ENCODE data around the gene ARID1B.

The ARID1B gene

DNA sequence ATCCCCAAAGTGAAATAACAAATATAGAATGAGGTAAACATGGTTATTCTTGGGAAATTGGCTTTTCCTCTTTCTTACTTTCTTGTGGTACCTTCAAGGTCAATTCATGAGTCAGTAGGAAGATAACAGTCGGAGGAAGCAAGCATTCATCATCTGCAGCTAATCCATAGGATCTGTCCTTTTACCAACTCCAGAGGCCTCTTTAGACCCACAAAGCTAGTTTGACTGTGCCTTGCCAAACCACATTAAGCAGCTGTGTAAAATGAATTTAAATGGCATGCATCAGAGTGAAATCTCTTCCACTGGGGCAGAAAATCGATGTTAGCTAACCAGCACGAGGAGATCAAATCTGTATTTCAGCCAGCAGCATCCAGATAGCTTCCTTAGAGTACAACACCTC is 374.8 kb downstream of the ARID1B start:
- H3K27me3 ChIP-seq (replicated peaks), result no peaks in the 10 kb centered on the region
- H3K27ac ChIP-seq, result peak overlapping the region; percentile 98
- H3K4me3 ChIP-seq (ENCODE audit: low read depth, low read length), result no peak overlapping the region
- in situ Hi-C loops (cut with HindIII; ENCODE audit: low pct_ligation_motif_present, low sequenced_read_pairs), result no loop called here
- DNase-seq, result peak; percentile 87
- TF ChIP-seq, protein P1, sequence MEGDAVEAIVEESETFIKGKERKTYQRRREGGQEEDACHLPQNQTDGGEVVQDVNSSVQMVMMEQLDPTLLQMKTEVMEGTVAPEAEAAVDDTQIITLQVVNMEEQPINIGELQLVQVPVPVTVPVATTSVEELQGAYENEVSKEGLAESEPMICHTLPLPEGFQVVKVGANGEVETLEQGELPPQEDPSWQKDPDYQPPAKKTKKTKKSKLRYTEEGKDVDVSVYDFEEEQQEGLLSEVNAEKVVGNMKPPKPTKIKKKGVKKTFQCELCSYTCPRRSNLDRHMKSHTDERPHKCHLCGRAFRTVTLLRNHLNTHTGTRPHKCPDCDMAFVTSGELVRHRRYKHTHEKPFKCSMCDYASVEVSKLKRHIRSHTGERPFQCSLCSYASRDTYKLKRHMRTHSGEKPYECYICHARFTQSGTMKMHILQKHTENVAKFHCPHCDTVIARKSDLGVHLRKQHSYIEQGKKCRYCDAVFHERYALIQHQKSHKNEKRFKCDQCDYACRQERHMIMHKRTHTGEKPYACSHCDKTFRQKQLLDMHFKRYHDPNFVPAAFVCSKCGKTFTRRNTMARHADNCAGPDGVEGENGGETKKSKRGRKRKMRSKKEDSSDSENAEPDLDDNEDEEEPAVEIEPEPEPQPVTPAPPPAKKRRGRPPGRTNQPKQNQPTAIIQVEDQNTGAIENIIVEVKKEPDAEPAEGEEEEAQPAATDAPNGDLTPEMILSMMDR (IDR thresholded peaks at IDR 0.05; ENCODE audit: low read depth, low read length, missing control alignments), result no peak
- H3K36me3 ChIP-seq (replicated peaks), result no peaks in the 10 kb centered on the region

DNA sequence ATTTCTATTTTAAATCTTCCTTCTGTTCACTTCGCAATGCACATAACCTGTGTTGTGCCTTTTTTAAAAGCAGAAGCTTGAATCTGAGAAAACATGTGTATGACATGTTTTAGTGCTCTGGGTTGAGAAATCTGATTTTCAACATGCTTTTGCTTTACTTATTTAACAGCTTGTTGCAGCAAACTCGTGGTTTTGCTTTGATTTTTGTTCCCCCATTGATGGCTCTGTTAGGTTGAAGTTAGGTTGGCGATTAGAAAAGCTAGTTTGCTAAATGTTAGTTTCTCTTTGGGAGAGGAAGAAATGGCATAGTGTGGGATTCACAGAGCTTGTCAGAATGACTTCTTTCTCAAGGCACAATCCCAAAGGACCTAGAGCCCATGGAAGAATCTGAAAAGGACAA is 375.4 kb downstream of the ARID1B start:
- in situ Hi-C loops (cut with HindIII; ENCODE audit: low pct_ligation_motif_present, low sequenced_read_pairs), result no loop called here
- TF ChIP-seq, protein P1 (IDR thresholded peaks at IDR 0.05; ENCODE audit: low read depth, low read length, missing control alignments), result no peak
- no peak for DNase-seq
- Histone ChIP-seq H3K27ac (peak overlapping the region; percentile 98), H3K36me3 (replicated peaks) (no peaks in the 10 kb centered on the region), H3K4me3 (ENCODE audit: low read depth, low read length) (no peak overlapping the region), H3K27me3 (replicated peaks) (no peaks in the 10 kb centered on the region)

DNA sequence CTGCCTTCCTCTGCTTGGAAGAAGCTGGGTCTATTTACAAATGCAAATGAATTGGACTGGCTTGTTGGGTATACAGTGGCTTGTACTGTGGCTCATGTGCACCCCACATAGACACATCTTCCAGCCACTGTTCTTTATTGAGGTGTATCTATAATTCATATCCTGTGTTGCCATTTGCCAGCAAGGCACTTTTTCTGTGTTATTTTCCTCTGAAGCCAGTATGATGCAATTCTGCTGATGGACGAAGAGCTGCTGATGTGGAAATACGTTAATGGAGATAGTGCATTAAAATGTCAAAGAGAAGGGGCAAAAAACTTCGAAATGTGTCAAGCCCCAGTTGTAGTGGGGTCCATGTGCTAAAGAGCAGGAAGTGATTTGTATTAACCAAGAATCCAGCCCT is 378.6 kb downstream of the ARID1B start:
- TF ChIP-seq, protein P1 (IDR thresholded peaks at IDR 0.05; ENCODE audit: low read depth, low read length, missing control alignments), result no peak
- Histone ChIP-seq H3K27me3 (replicated peaks) (no peaks in the 10 kb centered on the region), H3K4me3 (ENCODE audit: low read depth, low read length) (no peak overlapping the region), H3K36me3 (replicated peaks) (no peaks in the 10 kb centered on the region), H3K27ac (no peak overlapping the region)
- in situ Hi-C loops (cut with HindIII; ENCODE audit: low pct_ligation_motif_present, low sequenced_read_pairs), result no loop called here
- DNase-seq, result no peak

DNA sequence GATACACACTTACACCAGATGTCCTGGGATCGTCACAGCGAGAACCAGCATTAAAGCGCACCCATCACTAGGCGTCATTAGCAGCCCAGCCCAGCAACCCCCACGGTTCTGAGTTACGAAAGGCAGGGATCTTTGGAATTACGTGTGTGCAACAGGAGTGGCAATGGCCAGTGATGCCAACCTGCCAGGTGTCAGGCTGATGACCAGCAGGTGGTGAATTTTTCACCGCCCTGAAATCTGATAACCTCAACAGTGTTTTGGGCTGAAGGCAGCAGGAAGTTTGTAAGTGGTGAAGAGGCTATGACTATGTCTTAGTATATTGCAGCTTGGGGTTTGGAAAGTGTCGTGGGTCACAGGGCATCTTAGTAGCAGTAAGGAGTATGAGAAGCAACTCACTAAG is 380.1 kb downstream of the ARID1B start:
- Histone ChIP-seq H3K4me3 (ENCODE audit: low read depth, low read length) (no peak overlapping the region), H3K27me3 (replicated peaks) (no peaks in the 10 kb centered on the region), H3K36me3 (replicated peaks) (no peaks in the 10 kb centered on the region), H3K27ac (no peak overlapping the region)
- in situ Hi-C loops (cut with HindIII; ENCODE audit: low pct_ligation_motif_present, low sequenced_read_pairs), result no loop called here
- no peak for DNase-seq
- TF ChIP-seq, protein P1 (IDR thresholded peaks at IDR 0.05; ENCODE audit: low read depth, low read length, missing control alignments), result no peak

DNA sequence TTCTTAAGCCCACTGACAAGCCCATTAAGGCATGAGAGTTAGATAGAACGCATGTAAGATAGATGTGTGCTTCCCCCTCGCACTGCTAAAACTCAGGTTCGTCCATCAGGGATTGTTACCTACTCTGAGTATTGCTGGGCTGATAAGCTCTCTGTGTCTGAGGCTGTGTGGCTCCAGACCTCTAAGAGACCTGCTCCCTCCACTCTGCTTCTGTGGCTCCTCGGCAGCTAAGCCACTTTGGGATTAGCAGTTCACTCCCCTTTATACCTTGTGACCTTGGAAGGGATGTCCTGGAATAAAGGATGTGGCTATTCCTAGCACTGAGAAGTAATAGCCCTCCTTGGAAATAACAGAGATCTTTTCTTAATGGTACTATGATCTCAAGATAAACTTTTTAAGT is 381.3 kb downstream of the ARID1B start:
- Histone ChIP-seq H3K4me3 (ENCODE audit: low read depth, low read length) (no peak overlapping the region), H3K36me3 (replicated peaks) (no peaks in the 10 kb centered on the region), H3K27me3 (replicated peaks) (no peaks in the 10 kb centered on the region), H3K27ac (no peak overlapping the region)
- TF ChIP-seq, protein P1 (IDR thresholded peaks at IDR 0.05; ENCODE audit: low read depth, low read length, missing control alignments), result no peak
- in situ Hi-C loops (cut with HindIII; ENCODE audit: low pct_ligation_motif_present, low sequenced_read_pairs), result no loop called here
- no peak for DNase-seq

DNA sequence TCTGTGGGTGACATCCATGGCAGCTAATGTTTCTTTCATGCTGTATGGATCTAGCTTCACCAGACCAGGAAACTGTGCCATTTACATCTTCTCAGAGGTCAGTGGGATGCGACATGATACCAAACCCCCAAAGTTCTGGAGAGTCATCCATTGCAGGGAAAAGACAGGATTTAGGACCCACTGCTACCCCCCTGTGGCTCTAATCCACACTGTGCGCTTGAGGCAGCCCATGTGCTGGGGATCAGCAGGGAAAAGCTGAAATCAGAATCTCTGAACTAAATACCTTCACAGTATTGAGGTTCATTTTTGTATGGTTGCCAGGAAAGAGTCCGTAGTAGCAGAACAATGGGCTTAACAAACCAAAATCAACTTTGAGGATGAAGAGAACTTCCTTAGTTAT is 381.7 kb downstream of the ARID1B start:
- no peaks in the 10 kb centered on the region for H3K36me3 ChIP-seq (replicated peaks)

More for the DNA sequence above, 381.7 kb downstream of the ARID1B start:
- H3K27me3 ChIP-seq (replicated peaks), result no peaks in the 10 kb centered on the region
- H3K27ac ChIP-seq, result no peak overlapping the region
- in situ Hi-C loops (cut with HindIII; ENCODE audit: low pct_ligation_motif_present, low sequenced_read_pairs), result no loop called here
- no peak for DNase-seq
- TF ChIP-seq, protein P1 (IDR thresholded peaks at IDR 0.05; ENCODE audit: low read depth, low read length, missing control alignments), result peak; percentile 52
- no peak overlapping the region for H3K4me3 ChIP-seq (ENCODE audit: low read depth, low read length)
